ENCODE results near the gene HDHD5.
"Not testable (repeated sequence)": the region's sequence is repeated elsewhere in the genome, so short reads cannot be mapped to it uniquely, and the experiment has no call there.

The HDHD5 gene

DNA sequence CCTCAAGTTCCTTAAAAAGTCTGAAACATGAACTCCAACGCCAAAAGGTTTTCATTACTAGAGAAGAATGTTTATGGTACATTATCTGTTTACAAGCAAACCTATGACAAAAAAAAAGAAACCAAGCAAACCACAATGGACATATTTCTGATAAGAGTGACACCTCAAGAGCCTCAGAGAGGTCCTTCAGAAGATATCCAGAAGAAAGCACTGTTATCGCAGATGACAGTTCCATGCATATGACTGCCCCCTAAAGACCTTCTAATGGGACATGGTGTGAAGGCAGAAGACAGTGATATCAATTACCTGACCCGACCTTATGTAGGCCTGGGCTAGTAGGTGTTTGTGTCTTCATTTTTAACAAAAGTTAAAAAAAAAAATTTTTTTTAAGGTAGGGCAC, 3.1 kb downstream of the HDHD5 start:
- DNase-seq (ENCODE audit: low read depth) = no peak

DNA sequence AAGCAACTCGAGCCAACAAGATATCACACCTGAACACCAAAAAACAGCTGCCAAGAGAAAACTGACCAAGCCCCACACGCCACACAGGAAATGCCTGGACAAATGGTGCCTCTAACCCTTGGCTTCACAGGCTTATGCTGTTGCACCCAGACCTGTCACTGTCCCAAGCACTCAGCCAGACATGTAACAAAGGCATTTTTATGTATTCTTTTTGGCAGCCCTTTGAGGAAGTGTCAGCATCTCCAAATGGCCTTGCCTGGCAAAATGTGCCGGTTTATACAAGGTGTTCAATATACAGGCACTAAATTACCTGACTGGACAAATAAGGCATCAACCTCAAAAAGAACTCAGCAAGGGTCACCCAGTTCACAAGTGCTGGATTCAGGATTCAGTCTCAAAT, 6.1 kb downstream of the HDHD5 start:
- DNase-seq (ENCODE audit: low read depth) = no peak

DNA sequence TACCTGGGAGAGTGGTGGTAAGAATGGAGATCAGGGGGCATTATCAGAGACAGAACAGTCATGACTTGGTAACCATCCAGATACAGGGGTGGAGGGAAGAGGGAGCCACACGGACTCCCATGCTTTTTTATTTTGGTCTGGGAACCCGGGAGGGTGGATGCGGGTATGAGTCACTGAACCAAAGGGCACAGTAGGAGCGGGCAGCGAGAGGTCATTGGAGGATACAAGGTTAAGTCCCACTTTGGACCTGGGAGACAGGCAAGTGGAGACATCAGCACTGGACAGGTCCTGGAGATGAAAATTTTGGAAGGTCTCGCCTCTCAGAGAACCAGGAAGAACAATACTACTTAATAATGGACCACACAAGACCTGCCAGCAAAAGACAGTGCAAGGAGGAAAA, 6.7 kb downstream of the HDHD5 start:
- DNase-seq (ENCODE audit: low read depth) = no peak

DNA sequence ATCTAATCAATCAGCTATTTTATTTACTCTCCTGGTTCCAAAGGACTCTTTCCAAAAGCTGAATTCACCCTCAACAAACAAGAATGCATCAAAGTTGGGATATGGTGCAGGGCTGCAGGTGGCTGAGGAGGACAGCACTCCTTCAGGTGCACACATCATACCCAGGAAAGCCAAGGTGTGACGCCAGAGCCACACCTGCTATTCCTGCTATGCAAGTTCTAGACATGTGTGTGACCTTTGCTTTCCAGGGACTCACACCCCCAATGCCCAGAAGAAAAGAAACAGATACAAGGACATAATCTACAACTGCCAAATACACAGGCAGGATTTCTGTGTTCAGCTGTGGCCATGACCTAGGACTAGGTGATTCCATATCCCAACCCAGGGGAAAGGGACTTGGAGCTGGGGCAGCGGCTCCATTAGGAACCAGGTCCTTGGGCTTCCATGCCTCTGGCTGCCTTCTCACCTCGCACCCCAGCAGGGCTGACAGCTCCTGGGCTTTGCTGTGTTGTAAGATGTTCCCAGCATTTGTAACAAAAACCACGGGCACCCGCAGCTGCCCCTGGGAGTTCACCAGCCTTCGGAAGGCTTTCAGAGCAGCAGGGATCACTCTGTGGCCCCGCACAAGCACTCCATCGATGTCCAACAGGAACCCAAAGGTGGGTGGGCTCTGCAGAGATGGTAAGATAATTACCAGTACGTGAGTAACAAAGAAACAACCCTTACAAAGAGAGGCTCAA, 9.8 kb downstream of the HDHD5 start:
- DNase-seq (ENCODE audit: low read depth) = no peak

DNA sequence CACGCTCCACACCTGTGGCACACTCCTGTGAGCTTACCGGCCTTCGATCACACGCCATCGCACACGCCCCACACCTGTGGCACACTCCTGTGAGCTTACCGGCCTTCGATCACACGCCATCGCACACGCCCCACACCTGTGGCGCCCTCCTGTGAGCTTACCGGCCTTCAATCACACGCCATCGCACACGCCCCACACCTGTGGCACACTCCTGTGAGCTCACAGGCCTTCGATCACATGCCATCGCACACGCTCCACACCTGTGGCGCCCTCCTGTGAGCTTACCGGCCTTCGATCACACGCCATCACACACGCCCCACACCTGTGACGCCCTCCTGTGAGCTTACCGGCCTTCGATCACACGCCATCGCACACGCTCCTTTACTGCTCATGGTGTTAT, 11.6 kb downstream of the HDHD5 start:
- not testable (repeated sequence) for DNase-seq (ENCODE audit: low read depth)

DNA sequence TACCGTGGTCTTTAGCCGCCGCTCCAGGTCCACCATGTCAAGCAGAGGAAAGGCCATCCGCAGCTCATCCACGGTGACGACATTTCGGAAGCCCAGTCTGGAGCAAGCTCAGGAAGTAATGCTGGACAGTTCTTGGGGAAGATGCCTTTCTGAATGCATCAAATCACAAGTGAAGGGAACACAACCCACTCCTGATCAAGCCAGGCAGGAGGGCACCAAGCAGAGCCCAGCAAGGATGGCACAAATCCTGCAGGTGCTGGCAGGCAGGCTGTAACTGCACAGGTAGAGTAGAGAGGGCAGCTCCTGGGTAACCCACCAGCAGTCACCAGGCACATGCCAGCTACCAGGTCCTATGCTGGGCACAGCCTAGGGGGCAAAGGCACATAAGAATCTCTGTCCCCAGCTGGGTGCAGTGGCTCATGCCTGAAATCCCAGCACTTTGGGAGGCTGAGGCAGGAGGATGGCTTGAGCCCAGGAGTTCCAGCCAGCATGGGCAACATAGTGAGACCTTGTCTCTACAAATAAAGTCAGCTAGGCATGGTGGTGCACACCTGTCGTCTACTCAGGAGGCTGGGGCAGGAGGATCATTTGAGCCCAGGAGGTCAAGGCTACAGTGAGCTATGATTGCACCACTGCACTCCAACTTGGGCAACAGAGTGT, 13.9 kb downstream of the HDHD5 start:
- no peak for DNase-seq (ENCODE audit: low read depth)

DNA sequence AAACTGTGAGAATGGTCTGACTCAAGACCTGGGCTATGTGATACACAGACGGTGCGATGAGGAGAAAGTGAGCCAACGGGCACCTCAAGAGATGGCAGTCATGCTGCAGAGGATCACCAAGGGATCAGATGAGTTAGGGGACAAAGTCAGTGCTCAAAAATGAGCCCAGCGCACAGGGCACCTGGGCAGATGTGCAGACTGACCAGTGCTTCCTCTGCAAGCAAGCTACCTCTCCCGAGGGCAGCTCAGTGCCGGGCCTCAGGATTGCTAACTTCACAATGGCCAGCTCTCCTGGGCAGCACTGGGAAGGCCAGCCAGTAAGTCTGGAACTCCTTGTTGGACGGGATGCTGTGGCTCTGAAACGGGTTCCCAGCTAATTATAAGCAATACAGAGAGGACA, 15.3 kb downstream of the HDHD5 start:
- DNase-seq (ENCODE audit: low read depth) = no peak

DNA sequence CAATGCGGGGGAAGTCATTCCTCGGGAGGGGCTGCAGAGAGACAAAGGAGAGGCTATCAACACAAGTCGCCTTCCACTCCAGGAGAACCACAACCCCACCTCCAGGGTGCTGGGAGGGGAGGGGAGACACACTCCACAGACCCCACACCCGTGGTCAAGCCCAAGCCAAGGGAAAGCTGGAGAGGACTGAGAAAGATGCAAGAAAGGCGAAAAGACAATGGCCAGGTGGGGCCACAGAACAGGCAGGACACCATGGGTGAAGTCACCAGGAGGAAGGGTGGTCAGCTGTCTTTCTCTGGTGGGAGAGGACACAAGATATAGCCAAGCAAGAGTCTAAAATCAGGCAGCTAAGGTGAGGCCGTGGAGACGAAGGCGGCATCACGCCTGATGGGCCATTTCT, 16.0 kb downstream of the HDHD5 start:
- no peak for DNase-seq (ENCODE audit: low read depth)

DNA sequence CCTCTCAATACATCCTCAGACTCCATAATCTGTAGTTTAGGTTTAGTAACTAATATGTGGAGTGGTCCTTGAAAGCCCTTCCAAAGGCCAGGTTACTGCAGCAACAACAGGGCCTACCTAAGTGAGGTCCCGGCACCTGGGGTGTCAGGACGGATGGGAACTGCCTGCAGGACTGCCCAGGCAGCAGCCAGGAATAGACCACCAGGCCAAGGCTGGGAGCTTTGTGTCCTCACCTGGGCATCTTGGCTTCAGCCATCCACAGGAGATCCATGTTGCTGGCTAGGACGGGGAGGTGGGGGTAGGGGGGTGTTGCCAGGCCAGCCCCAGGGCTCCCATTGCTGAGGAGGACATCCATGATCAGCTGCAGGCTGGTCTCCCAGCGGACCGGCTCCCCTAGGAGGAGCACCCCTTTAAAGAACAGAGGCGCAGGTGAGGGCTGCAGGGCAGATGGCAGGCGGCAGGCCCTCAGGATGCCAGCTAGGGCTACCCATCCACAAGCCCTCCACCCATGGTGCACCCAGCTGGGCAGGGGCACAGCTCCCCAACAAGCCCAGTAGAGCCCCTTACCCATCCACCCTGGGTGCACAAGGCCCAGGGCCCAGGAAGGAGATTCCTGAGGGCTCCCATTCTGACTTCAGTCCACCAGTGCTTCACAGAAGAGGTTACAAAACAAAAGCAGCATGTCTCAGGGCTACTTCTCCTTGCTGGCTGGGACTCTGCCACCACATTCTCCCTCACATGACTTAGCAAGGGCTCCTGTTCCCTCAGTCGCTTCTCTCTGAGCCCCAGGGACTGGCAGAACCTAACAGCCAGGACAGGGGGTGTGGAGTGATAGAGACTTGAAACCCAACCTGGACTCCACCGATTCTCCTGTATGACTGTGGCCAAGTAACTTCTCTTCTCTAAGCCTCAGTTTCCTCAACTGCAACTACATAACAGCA, 18.0 kb downstream of the HDHD5 start:
- DNase-seq (ENCODE audit: low read depth) = no peak

DNA sequence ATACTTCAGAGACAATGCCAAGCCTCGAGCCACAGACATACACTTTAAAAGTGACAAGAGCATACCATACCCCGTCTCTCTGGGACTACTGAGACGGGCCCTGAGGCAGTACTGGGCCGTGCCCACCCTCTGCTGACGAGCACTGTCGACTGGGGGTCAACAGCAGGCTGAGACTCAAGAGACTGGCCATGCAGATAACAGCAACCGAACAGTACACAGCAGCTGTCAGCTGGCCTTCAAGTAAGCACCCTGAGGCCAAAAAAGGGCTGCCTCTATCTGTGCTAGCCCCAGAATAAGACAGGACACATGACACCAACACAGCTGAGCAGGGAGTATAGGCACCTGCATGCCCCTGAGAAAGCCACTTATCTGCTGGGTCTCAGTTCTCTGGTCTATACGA, 19.1 kb downstream of the HDHD5 start:
- no peak for DNase-seq (ENCODE audit: low read depth)

DNA sequence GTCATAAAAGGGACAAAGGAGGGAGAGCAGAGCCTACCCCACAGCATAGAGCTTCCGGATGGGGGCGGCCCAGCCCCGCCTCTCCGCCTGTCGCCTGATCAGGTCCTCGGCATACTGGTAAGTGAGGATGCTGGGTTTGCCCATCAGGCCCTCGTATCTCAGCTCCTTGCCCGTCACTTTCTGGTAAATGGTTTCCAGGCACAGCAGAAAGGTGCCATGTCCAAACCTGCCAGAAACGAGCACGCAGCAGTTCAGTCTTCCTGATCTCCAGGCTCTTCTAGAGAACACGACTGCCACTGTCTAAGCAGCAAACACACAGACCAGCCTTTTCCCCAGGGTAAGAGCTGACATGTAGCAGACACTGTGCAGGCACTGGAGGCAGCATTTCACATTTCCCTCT, 20.6 kb downstream of the HDHD5 start:
- no peak for DNase-seq (ENCODE audit: low read depth)

DNA sequence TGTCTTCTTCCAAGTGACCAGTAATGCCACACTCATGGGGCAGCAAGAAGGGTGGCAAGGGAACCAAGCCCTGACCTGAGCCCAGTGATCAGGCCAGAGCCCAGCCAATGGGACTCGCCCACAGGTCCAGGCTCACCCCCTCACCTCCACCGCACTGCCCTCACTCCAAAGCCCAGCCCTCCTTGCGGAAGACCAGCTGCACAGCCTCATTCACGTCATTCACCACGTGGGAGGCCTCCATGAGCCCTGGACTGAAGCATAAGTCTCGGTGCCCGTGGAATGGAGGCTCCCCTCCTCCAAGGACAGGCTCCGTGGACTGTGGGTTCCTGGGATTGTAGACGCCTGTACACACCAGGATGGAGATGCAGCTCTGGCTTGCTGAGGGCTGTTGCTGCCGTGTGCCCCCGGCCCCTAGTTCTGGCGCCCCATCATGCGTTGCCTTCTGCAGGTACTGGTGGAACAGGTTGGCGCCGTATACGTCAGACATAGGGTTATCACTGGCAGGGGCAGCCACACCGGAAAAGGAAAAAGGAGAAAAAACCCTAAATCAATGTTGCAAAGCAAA, 21.1 kb downstream of the HDHD5 start:
- no peak for DNase-seq (ENCODE audit: low read depth)

DNA sequence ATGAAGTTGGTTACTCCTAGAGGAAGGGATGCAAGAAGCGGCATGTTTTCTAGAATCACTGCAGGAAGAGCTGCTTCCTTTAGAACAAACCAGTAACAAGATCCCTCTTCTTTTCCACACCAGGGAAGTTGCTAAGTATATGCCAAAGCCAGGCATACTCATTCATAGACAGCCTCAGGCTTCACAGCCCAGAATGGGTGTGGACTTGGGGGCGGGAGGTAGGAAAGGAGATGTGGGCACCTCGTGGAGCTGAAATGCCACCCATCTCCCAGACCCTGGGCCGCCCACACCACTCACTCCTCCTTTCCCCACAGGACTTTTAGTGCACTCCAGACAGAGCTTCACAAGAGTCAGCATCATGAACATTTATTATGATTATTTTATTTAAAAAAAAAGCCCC, 21.9 kb downstream of the HDHD5 start:
- DNase-seq (ENCODE audit: low read depth) = no peak

DNA sequence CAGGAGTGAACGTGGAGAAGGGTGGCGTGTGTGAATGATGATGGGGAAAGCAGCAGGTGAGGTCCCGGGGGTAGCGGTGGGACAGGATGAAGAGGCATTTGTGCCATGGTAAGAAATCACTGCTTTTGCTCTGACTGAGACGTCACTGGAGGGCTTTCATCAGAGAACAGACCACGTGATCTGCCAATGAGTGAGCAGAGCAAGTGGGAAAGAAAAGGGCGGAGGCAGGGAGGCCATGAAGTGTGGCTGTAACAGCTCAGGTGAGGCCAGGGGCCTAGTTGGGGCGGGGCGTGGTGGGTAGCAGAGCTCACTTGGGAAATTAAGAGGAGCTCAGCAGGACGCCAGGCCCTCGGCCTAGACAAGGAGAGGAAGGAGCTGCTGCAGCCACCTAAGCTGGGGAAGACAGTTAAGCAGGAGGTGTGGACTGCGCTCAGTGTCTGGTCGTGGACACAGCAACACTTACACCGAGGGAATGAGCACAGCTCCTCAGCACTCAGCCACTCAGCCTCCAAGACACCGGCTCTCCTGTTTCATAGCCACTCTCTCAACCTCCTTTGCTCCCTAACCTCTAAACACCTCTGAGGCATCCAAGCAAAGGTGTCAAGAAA, 23.8 kb downstream of the HDHD5 start:
- DNase-seq (ENCODE audit: low read depth) = no peak

DNA sequence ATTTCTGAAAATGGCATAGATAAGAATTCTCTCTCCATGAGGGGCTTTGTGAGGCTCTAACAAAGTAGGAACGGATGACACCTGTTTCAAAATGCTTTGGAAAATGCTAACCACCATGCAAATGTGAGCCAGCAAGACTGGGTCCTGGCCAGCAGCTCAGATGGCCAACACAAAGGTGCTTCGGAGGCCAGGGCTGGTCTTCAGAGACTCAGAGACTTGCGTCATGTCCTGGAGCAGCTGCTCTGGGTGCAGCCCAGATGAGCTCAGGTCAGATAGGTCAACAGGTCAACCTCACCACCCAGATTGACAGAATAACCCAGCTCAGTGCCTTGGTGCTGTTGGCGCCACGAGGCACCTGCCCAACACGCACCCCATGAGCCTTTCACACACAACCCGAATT, 25.9 kb downstream of the HDHD5 start:
- no peak for DNase-seq (ENCODE audit: low read depth)

DNA sequence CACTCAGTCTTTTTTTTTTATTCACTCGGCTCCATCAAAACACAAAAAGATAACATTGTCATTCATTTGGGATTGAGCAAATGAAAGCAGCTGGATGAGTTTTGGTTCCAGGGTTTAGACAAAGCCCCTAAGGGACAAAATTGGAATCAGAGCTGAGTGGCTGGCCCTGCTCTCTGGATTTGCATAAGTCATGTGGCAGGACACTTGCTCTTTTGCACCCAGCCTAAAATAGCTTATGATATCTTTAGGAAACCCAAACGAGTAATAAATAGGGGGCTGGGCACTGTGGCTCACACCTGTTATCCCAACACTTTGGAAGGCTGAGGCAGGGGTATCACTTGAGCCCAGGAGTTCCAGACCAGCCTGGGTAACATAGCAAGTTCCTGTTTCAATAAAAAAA, 27.0 kb downstream of the HDHD5 start:
- DNase-seq (ENCODE audit: low read depth) = no peak

DNA sequence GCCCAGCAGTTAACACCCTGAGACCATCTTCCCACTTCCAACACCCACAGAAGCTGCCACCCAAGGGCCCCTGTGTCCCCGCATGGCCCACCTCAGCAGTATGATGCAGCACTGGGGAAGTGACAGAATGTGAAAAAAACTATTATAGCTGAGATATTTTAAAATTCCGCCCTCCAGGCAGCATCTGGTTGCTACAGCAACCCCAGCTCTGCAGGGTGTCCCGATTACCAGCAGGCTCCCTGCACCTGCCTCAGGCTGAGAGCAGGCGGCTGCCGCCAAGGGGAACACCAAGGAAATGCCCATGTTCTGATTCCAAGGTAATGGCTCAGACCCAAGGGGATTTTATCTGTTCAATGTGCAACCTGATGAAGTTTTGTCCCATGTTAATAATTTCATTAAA, 27.4 kb downstream of the HDHD5 start:
- DNase-seq (ENCODE audit: low read depth) = no peak

DNA sequence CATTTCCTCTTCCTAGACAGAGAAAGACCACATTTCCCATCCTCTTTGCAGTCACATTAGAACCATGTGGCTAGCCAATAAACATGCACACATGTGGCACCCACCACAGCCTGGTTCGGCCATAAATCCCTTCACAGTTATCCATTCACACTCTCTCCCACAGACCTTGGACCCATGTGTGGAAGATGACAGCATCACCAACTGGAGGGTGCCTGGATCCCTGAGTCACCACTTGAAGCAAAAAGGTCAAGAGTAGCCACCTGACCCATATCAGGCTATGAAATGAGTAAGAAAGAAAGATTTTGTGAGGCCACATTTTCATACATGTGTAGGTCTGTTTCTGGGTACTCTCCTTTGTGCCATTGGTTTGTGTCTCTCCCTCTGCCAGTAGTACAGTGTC, 28.9 kb downstream of the HDHD5 start:
- no peak for DNase-seq (ENCODE audit: low read depth)

DNA sequence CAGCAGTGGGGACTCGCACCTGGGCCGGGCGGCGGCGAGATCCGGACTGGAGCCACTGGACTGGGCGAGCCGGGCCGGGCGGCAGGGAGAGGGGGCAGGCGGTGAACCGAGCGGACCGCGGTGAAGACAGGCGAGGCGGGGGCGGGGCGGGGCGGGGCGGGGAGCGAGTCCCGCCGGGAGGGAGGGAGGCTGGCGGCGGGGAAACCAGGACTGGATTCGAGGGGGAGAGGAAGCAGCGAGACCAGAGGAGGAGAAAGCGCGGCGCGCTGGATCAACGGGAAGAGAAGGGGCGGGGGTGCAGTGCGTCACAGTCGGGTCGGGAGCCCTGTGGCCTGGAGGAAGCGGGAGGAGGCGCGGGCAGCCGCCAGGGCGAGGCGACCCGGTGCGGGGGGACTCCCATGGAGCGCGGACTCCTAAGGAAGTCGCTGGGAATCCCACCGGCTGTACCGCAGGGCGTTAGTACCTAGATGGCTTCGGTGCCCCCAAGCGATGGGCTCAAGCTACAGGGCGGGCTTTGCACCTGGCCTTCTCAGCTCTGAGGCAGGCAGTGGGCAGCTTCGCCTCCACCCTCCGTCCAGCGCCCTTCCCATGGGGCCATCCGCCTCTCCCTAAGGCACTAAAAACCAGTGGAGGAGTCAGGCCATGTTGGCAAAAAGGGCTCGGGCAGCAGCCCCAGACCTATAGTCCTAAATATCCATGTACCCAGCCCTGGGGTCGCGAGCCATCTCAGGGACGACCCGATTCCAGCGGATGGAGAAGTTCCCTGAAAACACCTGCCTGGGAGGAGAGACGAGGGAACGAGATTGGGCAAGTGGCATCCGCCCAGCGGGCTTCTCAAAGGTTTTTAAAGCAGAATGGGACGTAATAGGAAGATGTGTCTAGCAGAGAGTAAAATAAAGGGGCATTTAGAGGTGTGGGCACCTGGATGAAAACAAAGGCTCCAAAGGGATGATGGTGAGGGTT, 37.6 kb downstream of the HDHD5 start, which contains the start of gene TMEM121B:
TMEM121B (minus strand) TSS at position 128 of the 963 bp plus-strand sequence. CDS start 233 bp downstream, outside the sequence.
- DNase-seq (ENCODE audit: low read depth) = no peak

DNA sequence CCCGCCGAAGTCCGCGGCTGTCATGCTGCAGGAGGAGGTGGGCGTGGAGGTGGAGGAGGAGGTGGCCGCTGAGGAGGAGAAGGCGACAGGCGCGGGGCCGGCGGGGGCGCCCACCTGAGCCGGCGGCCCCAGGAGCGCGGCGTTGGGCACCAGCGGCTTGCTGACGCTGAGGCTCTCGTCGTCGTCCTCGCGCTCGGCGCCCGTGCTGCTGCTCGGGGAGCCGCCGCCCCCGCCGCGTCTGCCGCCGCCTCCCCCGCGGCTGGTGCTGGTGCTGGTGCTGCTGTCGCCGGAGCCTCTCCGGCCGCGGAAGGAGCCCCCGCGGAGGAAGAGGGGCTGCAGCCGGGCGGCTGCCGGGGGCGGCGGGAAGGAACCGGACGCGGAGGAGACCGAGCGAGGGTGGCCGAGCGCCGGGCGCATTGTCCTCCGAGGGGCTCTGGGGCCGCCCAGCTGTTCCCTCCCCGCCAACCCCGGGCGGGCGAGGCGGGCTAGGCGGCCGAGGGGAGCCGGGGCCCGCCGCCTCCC, 38.3 kb downstream of the HDHD5 start:
- no peak for DNase-seq (ENCODE audit: low read depth)

DNA sequence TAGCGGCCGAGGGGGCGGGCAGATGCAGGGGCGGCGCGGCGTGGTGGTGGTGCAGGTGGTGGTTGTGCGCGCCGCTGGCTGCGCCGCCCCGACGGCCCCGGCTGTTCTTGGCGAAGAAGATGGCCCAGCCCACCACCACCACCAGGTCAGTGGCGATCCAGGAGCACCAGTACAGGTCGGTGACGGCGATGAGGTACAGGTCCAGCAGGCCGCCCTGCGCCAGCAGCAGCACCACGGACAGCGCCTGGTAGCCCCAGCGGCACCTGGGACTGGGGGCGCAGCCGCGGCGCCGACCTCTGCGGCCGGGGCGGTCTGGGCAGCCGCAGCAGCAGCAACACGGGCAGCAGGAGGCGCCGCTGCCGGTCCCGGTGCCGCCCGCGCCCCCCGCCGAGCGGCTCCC, 38.8 kb downstream of the HDHD5 start:
- DNase-seq (ENCODE audit: low read depth) = no peak
